Thymus (tissue), 11 donors: ENCODE measurements around the gene TMTC3. TPM values are rescaled to one million over a fixed set of nuclear protein-coding genes. Genes with fewer than 3 reads are reported as not detected.

Source experiments
- DNase-seq, 9 donors: peaks; one replicate each; pipeline ENCODE4 v3.0.0-alpha.2; 2013; ENCODE audit warnings: low spot score in 9 of 9, low read depth in 6 of 9, missing footprints in 1 of 9
- H3K27ac ChIP-seq, 2 donors: one replicate each; pipeline ENCODE4 v1.5.1; 2013; ENCODE audit warnings: control low read depth in 1 of 2, low read depth in 1 of 2, low read length in 1 of 2, mild to moderate bottlenecking in 1 of 2, moderate library complexity in 1 of 2
- H3K27me3 ChIP-seq, 2 donors: one replicate each; pipeline ENCODE4 v1.5.1; 2013; ENCODE audit warnings: low read length in 1 of 2; ENCODE audit not compliant: control insufficient read depth in 2 of 2, insufficient read depth in 1 of 2
- H3K36me3 ChIP-seq, 2 donors: one replicate each; pipeline ENCODE4 v1.5.1; 2013; ENCODE audit warnings: low read length in 1 of 2, mild to moderate bottlenecking in 1 of 2, moderate library complexity in 1 of 2; ENCODE audit not compliant: control insufficient read depth in 2 of 2, insufficient read depth in 2 of 2
- H3K4me1 ChIP-seq, 2 donors: one replicate each; pipeline ENCODE4 v1.5.1; 2013; ENCODE audit warnings: low read length in 2 of 2; ENCODE audit not compliant: control insufficient read depth in 2 of 2, insufficient read depth in 2 of 2
- H3K4me3 ChIP-seq, 2 donors: one replicate each; pipeline ENCODE4 v1.5.1; 2013; ENCODE audit warnings: low read length in 2 of 2, control low read depth in 1 of 2, mild to moderate bottlenecking in 1 of 2
- H3K9me3 ChIP-seq, 2 donors: one replicate each; pipeline ENCODE4 v1.5.1; 2013; ENCODE audit warnings: low read length in 1 of 2, mild to moderate bottlenecking in 1 of 2; ENCODE audit not compliant: control insufficient read depth in 2 of 2, insufficient read depth in 1 of 2
- WGBS: extraction: QIAGEN DNeasy Blood & Tissue Kit; methylation state at CpG from one replicate; pipeline ENCODE4 v1.1.7; 2013; 5-methylcytosine and 5-hydroxymethylcytosine counted together
- polyA plus RNA-seq: library from polyadenylated mRNA; stranded (reverse); fragments of 200-250 nt; gene quantifications from one replicate; pipeline ENCODE4 v1.2.3, GENCODE V29; 2013
- total RNA-seq: library from RNA; stranded (reverse); fragments of 120-200 nt; gene quantifications from one replicate; pipeline ENCODE4 v1.2.4, GENCODE V29; 2013
- donor health status: healthy.

The TMTC3 gene
- total and polyA plus RNA-seq, 2 donors, result 7.5 to 12.2 TPM

- Histone ChIP-seq H3K27me3 (no peaks in the 10 kb centered on the region), H3K4me3 (no peak overlapping the region), H3K27ac (no peak overlapping the region), H3K36me3 (no peaks in the 10 kb centered on the region), H3K9me3 (no peaks in the 10 kb centered on the region), H3K4me1 (no peaks in the 10 kb centered on the region)
- DNase-seq, result no peak
- WGBS, result 98% methylated on average over 2 of the region's 2 CpGs
These were observed 8.0 kb downstream of the TMTC3 start for GRCh38 chr12:88150063-88150462.

DNA sequence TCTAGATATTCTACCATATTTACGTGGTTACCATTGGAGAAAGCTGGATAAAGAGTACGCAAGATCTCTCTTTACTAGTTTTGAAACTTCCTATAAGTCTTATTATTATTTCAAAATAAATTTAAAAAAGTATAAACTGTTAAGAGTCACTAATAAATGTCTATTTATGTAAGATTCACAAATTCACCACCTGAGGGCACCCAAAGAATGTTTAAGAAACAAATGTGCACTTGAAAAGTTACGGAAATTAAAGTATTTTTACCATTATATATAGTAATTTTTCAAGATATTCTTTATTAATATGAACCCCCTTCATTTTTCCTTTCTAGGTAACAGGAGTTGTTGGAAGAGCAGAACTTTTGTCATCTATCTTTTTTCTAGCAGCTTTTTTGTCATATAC lies 11.9 kb downstream of the TMTC3 start:
- Histone ChIP-seq H3K36me3 (no peaks in the 10 kb centered on the region), H3K4me3 (no peak overlapping the region), H3K4me1 (no peaks in the 10 kb centered on the region), H3K9me3 (no peaks in the 10 kb centered on the region), H3K27ac (no peak overlapping the region), H3K27me3 (no peaks in the 10 kb centered on the region)
- no peak for DNase-seq
- WGBS, result 95% methylated on average over 3 of the region's 3 CpGs

DNA sequence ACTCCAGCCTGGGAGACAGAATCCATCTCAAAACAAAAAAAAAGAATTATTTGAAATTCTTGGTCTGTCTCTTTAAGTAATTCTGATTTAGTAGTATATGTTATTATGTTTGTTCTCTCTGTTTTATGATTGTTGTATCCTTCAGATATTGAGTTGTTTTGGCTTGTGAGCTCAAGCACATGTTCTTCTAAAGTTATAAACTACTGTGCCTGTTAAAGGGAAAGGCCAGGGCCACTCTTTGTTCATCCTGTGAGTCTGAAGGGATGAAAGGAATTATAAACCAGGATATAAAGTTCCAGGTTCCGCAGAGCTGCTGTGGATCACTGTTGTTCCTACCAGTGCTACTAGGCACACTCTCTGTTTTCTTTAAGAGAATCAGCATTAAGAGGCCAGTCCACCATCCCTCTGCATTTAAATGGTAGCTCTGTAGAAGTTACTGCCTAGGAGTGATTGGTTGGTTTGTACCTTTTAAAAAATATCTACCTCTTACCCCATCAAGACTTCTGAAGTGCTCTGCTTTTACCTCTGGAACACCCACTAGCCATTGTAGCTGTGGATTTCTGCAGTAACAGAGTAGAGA lies 14.1 kb downstream of the TMTC3 start:
- 98% methylated on average over 1 of the region's 1 CpG for WGBS
- Histone ChIP-seq H3K4me1 (no peaks in the 10 kb centered on the region), H3K27me3 (no peaks in the 10 kb centered on the region), H3K27ac (no peak overlapping the region), H3K9me3 (no peaks in the 10 kb centered on the region), H3K4me3 (no peak overlapping the region), H3K36me3 (no peaks in the 10 kb centered on the region)
- DNase-seq, result no peak

- Histone ChIP-seq H3K9me3 (no peaks in the 10 kb centered on the region), H3K27ac (no peak overlapping the region), H3K4me1 (no peaks in the 10 kb centered on the region), H3K4me3 (no peak overlapping the region), H3K27me3 (no peaks in the 10 kb centered on the region), H3K36me3 (peaks cover 0 to 15% of the 10 kb centered on the region in 2 donors)
- no peak for DNase-seq
- WGBS, result 97% methylated on average over 2 of the region's 2 CpGs
These were observed 21.3 kb downstream of the TMTC3 start for GRCh38 chr12:88163371-88163770.

- Histone ChIP-seq H3K9me3 (no peaks in the 10 kb centered on the region), H3K27me3 (no peaks in the 10 kb centered on the region), H3K4me1 (no peaks in the 10 kb centered on the region), H3K36me3 (peaks cover 0 to 15% of the 10 kb centered on the region in 2 donors), H3K27ac (no peak overlapping the region), H3K4me3 (no peak overlapping the region)
- DNase-seq, result no peak
- 91% methylated on average over 1 of the region's 1 CpG for WGBS
These were observed 24.1 kb downstream of the TMTC3 start for GRCh38 chr12:88166179-88166578.

GRCh38 chr12:88167384-88167783 lies 25.3 kb downstream of the TMTC3 start:
- Histone ChIP-seq H3K36me3 (peaks cover 0 to 15% of the 10 kb centered on the region in 2 donors), H3K9me3 (no peaks in the 10 kb centered on the region), H3K4me1 (no peaks in the 10 kb centered on the region), H3K27ac (no peak overlapping the region), H3K27me3 (no peaks in the 10 kb centered on the region), H3K4me3 (no peak overlapping the region)
- WGBS, result 97% methylated on average over 2 of the region's 2 CpGs
- DNase-seq, result no peak

- Histone ChIP-seq H3K4me1 (no peaks in the 10 kb centered on the region), H3K27ac (no peak overlapping the region), H3K9me3 (no peaks in the 10 kb centered on the region), H3K36me3 (peaks cover 3 to 13% of the 10 kb centered on the region in 2 donors), H3K4me3 (no peak overlapping the region), H3K27me3 (no peaks in the 10 kb centered on the region)
- DNase-seq, result no peak
These were observed 30.8 kb downstream of the TMTC3 start for GRCh38 chr12:88172844-88173407.

DNA sequence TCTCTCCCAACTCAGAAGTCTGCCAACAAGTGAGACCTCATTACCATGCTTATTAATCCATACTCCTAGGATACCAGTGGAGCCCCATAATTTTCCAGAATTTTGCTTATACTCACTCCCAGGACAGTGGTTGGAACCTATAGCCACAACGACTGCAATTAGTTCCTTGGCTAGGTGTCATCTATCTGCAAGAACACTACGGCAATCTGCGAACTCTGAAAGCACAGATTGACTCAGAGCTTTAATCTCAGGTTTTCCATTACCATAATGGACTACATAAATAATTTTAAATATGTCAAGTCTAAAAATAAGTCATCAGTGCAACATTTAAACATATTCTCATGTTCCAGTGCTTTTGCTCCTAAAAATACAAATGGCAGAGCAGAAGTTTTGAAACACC lies 33.4 kb downstream of the TMTC3 start:
- DNase-seq, result no peak
- Histone ChIP-seq H3K4me3 (no peak overlapping the region), H3K27ac (no peak overlapping the region), H3K9me3 (no peaks in the 10 kb centered on the region), H3K36me3 (peaks cover 9 to 18% of the 10 kb centered on the region in 2 donors), H3K4me1 (no peaks in the 10 kb centered on the region), H3K27me3 (no peaks in the 10 kb centered on the region)
- 98% methylated on average over 3 of the region's 3 CpGs for WGBS

- WGBS, result 98% methylated on average over 6 of the region's 6 CpGs
- Histone ChIP-seq H3K27me3 (no peaks in the 10 kb centered on the region), H3K36me3 (peaks cover 18% of the 10 kb centered on the region in 2 donors), H3K4me1 (no peaks in the 10 kb centered on the region), H3K9me3 (no peaks in the 10 kb centered on the region), H3K27ac (no peak overlapping the region), H3K4me3 (no peak overlapping the region)
- no peak for DNase-seq
These were observed 37.4 kb downstream of the TMTC3 start for GRCh38 chr12:88179436-88180014.
